Liver (tissue), 9 donors: ENCODE results near the gene STK33. TPM values are rescaled to one million over a fixed set of nuclear protein-coding genes. Genes with fewer than 3 reads are reported as not detected.

Experiments
- DNase-seq: peaks from one replicate; pipeline ENCODE4 v3.0.0-alpha.2; 2017; ENCODE audit warnings: low spot score
- H3K27ac ChIP-seq, 2 donors: one replicate each; pipeline ENCODE4 v1.7.0; 2013; ENCODE audit warnings: inconsistent platforms in 2 of 2, low read length in 2 of 2, control low read depth in 1 of 2, low read depth in 1 of 2, mild to moderate bottlenecking in 1 of 2
- H3K27me3 ChIP-seq, 4 donors: one replicate each; pipeline versions ENCODE4 v1.6.1 to v1.7.0; 2013; ENCODE audit warnings: low read length in 3 of 4, inconsistent platforms in 1 of 4, mild to moderate bottlenecking in 1 of 4, moderate library complexity in 1 of 4; ENCODE audit not compliant: control insufficient read depth in 4 of 4, insufficient read depth in 4 of 4
- H3K36me3 ChIP-seq, 4 donors: one replicate each; pipeline versions ENCODE4 v1.6.1 to v1.7.0; 2013; ENCODE audit warnings: low read length in 3 of 4, mild to moderate bottlenecking in 3 of 4, low read depth in 1 of 4, moderate library complexity in 1 of 4; ENCODE audit not compliant: control insufficient read depth in 4 of 4, insufficient read depth in 3 of 4
- H3K4me1 ChIP-seq, 4 donors: one replicate each; pipeline versions ENCODE4 v1.6.1 to v1.7.0; 2013; ENCODE audit warnings: low read length in 3 of 4, mild to moderate bottlenecking in 3 of 4, moderate library complexity in 1 of 4; ENCODE audit not compliant: control insufficient read depth in 4 of 4, insufficient read depth in 4 of 4
- H3K4me3 ChIP-seq, 3 donors: one replicate each; pipeline versions ENCODE4 v1.6.1 to v1.7.0; 2013; ENCODE audit warnings: low read length in 3 of 3, control low read depth in 1 of 3, low read depth in 1 of 3, mild to moderate bottlenecking in 1 of 3
- H3K9ac ChIP-seq, 2 donors: one replicate each; pipeline ENCODE4 v1.7.0; 2013; ENCODE audit warnings: low read length in 2 of 2, mild to moderate bottlenecking in 2 of 2, moderate library complexity in 2 of 2, control low read depth in 1 of 2, low read depth in 1 of 2
- H3K9me3 ChIP-seq, 4 donors: one replicate each; pipeline versions ENCODE4 v1.6.1 to v1.7.0; 2013; ENCODE audit warnings: low read length in 3 of 4; ENCODE audit not compliant: control insufficient read depth in 4 of 4
- ATF3 ChIP-seq: IDR thresholded peaks from 2 replicates; pipeline ENCODE4 v1.6.1; 2016; ENCODE audit warnings: antibody characterized with exemption
- EGR1 ChIP-seq, 2 donors: IDR thresholded peaks; 2 replicates each; pipeline ENCODE4 v1.6.1; 2016 to 2018; ENCODE audit warnings: antibody characterized with exemption in 2 of 2, low read depth in 2 of 2
- FOXA1 ChIP-seq: IDR thresholded peaks from 2 replicates; pipeline ENCODE4 v1.6.1; 2016; ENCODE audit warnings: antibody characterized with exemption
- FOXA2 ChIP-seq: IDR thresholded peaks from 2 replicates; pipeline ENCODE4 v1.6.1; 2016; ENCODE audit warnings: antibody characterized with exemption
- GABPA ChIP-seq, 2 donors: IDR thresholded peaks in 1 of 2; conservative IDR thresholded peaks in 1 of 2; 2 replicates each; pipeline ENCODE4 v1.6.1; 2016; ENCODE audit warnings: antibody characterized with exemption in 2 of 2, mild to moderate bottlenecking in 1 of 2, moderate library complexity in 1 of 2
- HNF4A ChIP-seq, 2 donors: conservative IDR thresholded peaks; 2 replicates each; pipeline ENCODE4 v1.6.1; 2016; ENCODE audit warnings: antibody characterized with exemption in 2 of 2, mild to moderate bottlenecking in 2 of 2
- JUND ChIP-seq, 2 donors: IDR thresholded peaks; 2 replicates each; pipeline ENCODE4 v1.6.1; 2016; ENCODE audit warnings: antibody characterized with exemption in 2 of 2
- NR2F2 ChIP-seq: IDR thresholded peaks from 2 replicates; pipeline ENCODE4 v1.6.1; 2016; ENCODE audit warnings: antibody characterized with exemption
- RAD21 ChIP-seq, 2 donors: IDR thresholded peaks; 2 replicates each; pipeline ENCODE4 v1.6.1; 2016; ENCODE audit warnings: antibody characterized with exemption in 2 of 2, mild to moderate bottlenecking in 2 of 2
- RXRA ChIP-seq, 2 donors: IDR thresholded peaks; 2 replicates each; pipeline ENCODE4 v1.6.1; 2017 to 2018; ENCODE audit warnings: antibody characterized with exemption in 2 of 2, mild to moderate bottlenecking in 1 of 2
- SP1 ChIP-seq: IDR thresholded peaks from 2 replicates; pipeline ENCODE4 v1.6.1; 2018; ENCODE audit warnings: antibody characterized with exemption, mild to moderate bottlenecking
- TAF1 ChIP-seq: conservative IDR thresholded peaks from 2 replicates; pipeline ENCODE4 v1.6.1; 2016; ENCODE audit warnings: antibody characterized with exemption, mild to moderate bottlenecking
- YY1 ChIP-seq: IDR thresholded peaks from 2 replicates; pipeline ENCODE4 v1.6.1; 2016; ENCODE audit warnings: antibody characterized with exemption, mild to moderate bottlenecking
- polyA plus RNA-seq, 2 donors: library from polyadenylated mRNA; stranded (reverse) in 1 of 2; unstranded in 1 of 2; fragments of 200-250 nt in 1 of 2; fragments of >200 nt in 1 of 2; fragmentation: Nextera tagmentation in 1 of 2; extraction: Ambion mirVana in 1 of 2; gene quantifications; one replicate each; pipeline versions ENCODE4 v1.2.1 to v1.2.3, GENCODE V29; 2013 to 2015
- total RNA-seq, 2 donors: library from RNA; depleted of rRNA; stranded (reverse); fragments of >200 nt; gene quantifications; one replicate each; pipeline ENCODE4 v1.2.3, GENCODE V29; 2014
- TF ChIP-seq, protein P1 (sequence below): fragments of 150-350 bp; IDR thresholded peaks from 2 replicates; pipeline ENCODE4 v1.5.1; 2017; ENCODE audit warnings: improper control_type of control experiment, low read depth, low read length; ENCODE audit not compliant: missing input control
- TF ChIP-seq, protein P2 (sequence below): IDR thresholded peaks from 2 replicates; pipeline ENCODE4 v1.6.1; 2016; ENCODE audit warnings: antibody characterized with exemption, mild to moderate bottlenecking
- TF ChIP-seq, protein P3 (sequence below): IDR thresholded peaks from 2 replicates; pipeline ENCODE4 v1.6.1; 2016; ENCODE audit warnings: antibody characterized with exemption
- TF ChIP-seq, protein P4 (sequence below): IDR thresholded peaks from 2 replicates; pipeline ENCODE4 v1.6.1; 2016; ENCODE audit warnings: antibody characterized with exemption
- donor health status: healthy.
- donor health status: healthy.
- donor health status: healthy.
- donor health status: healthy.
- donor health status: healthy.

STK33 gene
- total and polyA plus RNA-seq, 4 donors = 0.09 to 1.1 (median 0.52) TPM

DNA sequence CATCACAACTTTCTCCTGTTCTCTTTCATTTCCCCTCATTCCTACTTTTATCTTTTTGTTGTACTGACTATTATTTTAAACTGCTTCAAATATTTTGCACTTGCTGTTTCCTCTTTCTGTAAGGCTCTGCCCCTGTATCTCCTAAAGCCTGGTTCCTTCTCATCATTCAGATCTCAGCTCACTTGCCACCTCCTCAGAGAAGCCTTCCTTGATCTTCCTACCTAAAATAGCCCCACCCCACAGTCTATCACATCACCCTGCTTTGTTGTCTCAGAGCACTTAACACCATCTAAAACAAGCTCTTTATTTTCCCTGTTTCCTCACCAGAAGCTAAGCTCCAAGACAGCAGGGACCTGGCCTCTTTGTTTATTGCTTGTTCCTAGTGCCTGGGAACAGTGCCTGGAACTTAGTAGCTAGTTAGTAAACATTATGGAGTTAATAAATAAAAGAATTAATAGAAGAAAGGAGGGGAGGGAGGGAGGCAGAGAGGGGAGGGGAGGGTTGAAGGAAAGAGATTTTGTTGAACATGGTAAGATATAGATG lies 2.5 kb upstream of the STK33 start:
- H3K27ac ChIP-seq = no peak overlapping the region
- no peaks in the 10 kb centered on the region for H3K9me3 ChIP-seq
- H3K9ac ChIP-seq = no peak overlapping the region
- H3K4me3 ChIP-seq = no peak overlapping the region
- no peaks in the 10 kb centered on the region for H3K36me3 ChIP-seq
- peaks cover 0 to 9% (median 2%) of the 10 kb centered on the region in 4 donors for H3K27me3 ChIP-seq
- DNase-seq = no peak
- H3K4me1 ChIP-seq = peaks cover 3 to 6% (median 4%) of the 10 kb centered on the region in 4 donors
- TF ChIP-seq ATF3 (no peak), YY1 (no peak), HNF4A (conservative IDR thresholded peaks at IDR 0.05) (no peak), NR2F2 (no peak), SP1 (no peak), FOXA2 (no peak), GABPA (IDR thresholded peaks at IDR 0.05 in 1 of 2, conservative IDR thresholded peaks at IDR 0.05 in 1 of 2) (no peak), TAF1 (no peak), RAD21 (IDR thresholded peaks at IDR 0.05) (no peak), JUND (IDR thresholded peaks at IDR 0.05) (no peak), FOXA1 (no peak), EGR1 (IDR thresholded peaks at IDR 0.05; ENCODE audit: low read depth in 2 of 2) (no peak), RXRA (IDR thresholded peaks at IDR 0.05) (no peak)
- TF ChIP-seq, protein P1, sequence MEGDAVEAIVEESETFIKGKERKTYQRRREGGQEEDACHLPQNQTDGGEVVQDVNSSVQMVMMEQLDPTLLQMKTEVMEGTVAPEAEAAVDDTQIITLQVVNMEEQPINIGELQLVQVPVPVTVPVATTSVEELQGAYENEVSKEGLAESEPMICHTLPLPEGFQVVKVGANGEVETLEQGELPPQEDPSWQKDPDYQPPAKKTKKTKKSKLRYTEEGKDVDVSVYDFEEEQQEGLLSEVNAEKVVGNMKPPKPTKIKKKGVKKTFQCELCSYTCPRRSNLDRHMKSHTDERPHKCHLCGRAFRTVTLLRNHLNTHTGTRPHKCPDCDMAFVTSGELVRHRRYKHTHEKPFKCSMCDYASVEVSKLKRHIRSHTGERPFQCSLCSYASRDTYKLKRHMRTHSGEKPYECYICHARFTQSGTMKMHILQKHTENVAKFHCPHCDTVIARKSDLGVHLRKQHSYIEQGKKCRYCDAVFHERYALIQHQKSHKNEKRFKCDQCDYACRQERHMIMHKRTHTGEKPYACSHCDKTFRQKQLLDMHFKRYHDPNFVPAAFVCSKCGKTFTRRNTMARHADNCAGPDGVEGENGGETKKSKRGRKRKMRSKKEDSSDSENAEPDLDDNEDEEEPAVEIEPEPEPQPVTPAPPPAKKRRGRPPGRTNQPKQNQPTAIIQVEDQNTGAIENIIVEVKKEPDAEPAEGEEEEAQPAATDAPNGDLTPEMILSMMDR = no peak
- TF ChIP-seq, protein P2, sequence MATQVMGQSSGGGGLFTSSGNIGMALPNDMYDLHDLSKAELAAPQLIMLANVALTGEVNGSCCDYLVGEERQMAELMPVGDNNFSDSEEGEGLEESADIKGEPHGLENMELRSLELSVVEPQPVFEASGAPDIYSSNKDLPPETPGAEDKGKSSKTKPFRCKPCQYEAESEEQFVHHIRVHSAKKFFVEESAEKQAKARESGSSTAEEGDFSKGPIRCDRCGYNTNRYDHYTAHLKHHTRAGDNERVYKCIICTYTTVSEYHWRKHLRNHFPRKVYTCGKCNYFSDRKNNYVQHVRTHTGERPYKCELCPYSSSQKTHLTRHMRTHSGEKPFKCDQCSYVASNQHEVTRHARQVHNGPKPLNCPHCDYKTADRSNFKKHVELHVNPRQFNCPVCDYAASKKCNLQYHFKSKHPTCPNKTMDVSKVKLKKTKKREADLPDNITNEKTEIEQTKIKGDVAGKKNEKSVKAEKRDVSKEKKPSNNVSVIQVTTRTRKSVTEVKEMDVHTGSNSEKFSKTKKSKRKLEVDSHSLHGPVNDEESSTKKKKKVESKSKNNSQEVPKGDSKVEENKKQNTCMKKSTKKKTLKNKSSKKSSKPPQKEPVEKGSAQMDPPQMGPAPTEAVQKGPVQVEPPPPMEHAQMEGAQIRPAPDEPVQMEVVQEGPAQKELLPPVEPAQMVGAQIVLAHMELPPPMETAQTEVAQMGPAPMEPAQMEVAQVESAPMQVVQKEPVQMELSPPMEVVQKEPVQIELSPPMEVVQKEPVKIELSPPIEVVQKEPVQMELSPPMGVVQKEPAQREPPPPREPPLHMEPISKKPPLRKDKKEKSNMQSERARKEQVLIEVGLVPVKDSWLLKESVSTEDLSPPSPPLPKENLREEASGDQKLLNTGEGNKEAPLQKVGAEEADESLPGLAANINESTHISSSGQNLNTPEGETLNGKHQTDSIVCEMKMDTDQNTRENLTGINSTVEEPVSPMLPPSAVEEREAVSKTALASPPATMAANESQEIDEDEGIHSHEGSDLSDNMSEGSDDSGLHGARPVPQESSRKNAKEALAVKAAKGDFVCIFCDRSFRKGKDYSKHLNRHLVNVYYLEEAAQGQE = no peak
- TF ChIP-seq, protein P3, sequence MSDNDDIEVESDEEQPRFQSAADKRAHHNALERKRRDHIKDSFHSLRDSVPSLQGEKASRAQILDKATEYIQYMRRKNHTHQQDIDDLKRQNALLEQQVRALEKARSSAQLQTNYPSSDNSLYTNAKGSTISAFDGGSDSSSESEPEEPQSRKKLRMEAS = no peak
- TF ChIP-seq, protein P4, sequence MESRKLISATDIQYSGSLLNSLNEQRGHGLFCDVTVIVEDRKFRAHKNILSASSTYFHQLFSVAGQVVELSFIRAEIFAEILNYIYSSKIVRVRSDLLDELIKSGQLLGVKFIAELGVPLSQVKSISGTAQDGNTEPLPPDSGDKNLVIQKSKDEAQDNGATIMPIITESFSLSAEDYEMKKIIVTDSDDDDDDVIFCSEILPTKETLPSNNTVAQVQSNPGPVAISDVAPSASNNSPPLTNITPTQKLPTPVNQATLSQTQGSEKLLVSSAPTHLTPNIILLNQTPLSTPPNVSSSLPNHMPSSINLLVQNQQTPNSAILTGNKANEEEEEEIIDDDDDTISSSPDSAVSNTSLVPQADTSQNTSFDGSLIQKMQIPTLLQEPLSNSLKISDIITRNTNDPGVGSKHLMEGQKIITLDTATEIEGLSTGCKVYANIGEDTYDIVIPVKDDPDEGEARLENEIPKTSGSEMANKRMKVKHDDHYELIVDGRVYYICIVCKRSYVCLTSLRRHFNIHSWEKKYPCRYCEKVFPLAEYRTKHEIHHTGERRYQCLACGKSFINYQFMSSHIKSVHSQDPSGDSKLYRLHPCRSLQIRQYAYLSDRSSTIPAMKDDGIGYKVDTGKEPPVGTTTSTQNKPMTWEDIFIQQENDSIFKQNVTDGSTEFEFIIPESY = no peak
